D341Med (cell line): Measurements from ENCODE around the gene RAP1GAP2.
"Not testable (repeated sequence)": the region's sequence is repeated elsewhere in the genome, so short reads cannot be mapped to it uniquely, and the experiment has no call there.

Experiments
- DNase-seq: peaks from one replicate; pipeline ENCODE4 v3.0.0; 2012; ENCODE audit warnings: low spot score

The RAP1GAP2 gene

GRCh38 chr17:3043737-3044365 lies 247.6 kb downstream of the RAP1GAP2 start:
- peak; percentile 4 for DNase-seq

GRCh38 chr17:3046753-3047152 lies 250.5 kb downstream of the RAP1GAP2 start:
- no peak for DNase-seq

GRCh38 chr17:3048727-3049471 lies 252.7 kb downstream of the RAP1GAP2 start:
- peak; percentile 85 for DNase-seq

- DNase-seq = no peak
Observed at GRCh38 chr17:3049705-3050295, 253.6 kb downstream of the RAP1GAP2 start.

GRCh38 chr17:3054868-3055267 lies 258.6 kb downstream of the RAP1GAP2 start:
- DNase-seq = not testable (repeated sequence)

GRCh38 chr17:3062824-3063377 lies 266.7 kb downstream of the RAP1GAP2 start:
- DNase-seq = not testable (repeated sequence)

GRCh38 chr17:3063507-3063906 lies 267.3 kb downstream of the RAP1GAP2 start, which contains the start of gene OR1D5:
OR1D5 (minus strand) TSS chr17:3063607; CDS start chr17:3063607, 0 bp downstream.
- not testable (repeated sequence) for DNase-seq

GRCh38 chr17:3065192-3065591 lies 269.0 kb downstream of the RAP1GAP2 start:
- DNase-seq = not testable (repeated sequence)

- not testable (repeated sequence) for DNase-seq
Observed at GRCh38 chr17:3073850-3074249, 277.6 kb downstream of the RAP1GAP2 start.
